PC-3 (cell line): ENCODE data around the gene SSTR3. TPM values are rescaled to one million over a fixed set of nuclear protein-coding genes. Genes with fewer than 3 reads are reported as not detected.

Experiments used
- ATAC-seq: fragments of 200-7000 bp; cut with Tn5 transposase; 2 replicates; pipeline ENCODE4 v1.9.1; 2020; ENCODE audit warnings: mild to moderate bottlenecking, moderate library complexity
- BruUV-seq: library from RNA; stranded (reverse); fragments of 400-500 nt; replicated peaks from 2 replicates; lab custom pipeline; 2021; lab: Mats Ljungman, UMichigan
- CTCF ChIA-PET: fragments of 300-600 bp; sonication (Branson Sonifier 250); formaldehyde crosslinking; loops from one replicate; lab custom pipeline; 2022; ENCODE audit warnings: antibody characterized with exemption; lab: Charles Lee
- POLR2A ChIA-PET: fragments of 300-600 bp; sonication (Branson Sonifier 250); formaldehyde crosslinking; loops from one replicate; lab custom pipeline; 2022; ENCODE audit warnings: antibody characterized with exemption; ENCODE audit not compliant: unreplicated experiment; lab: Charles Lee
- DNase-seq: peaks from one replicate; pipeline ENCODE4 v3.0.0-alpha.2; 2015
- H2AFZ ChIP-seq: fragments of 300-600 bp; sonication (generic); 2 replicates; pipeline ENCODE4 v1.6.0; 2016; ENCODE audit warnings: antibody characterized with exemption, low read length
- H3F3A ChIP-seq: fragments of 300-600 bp; sonication (generic); one replicate; pipeline ENCODE4 v1.6.0; 2017; ENCODE audit warnings: antibody characterized with exemption, low read length, control low read depth, mild to moderate bottlenecking; ENCODE audit not compliant: unreplicated experiment
- H3K27ac ChIP-seq: fragments of 300-600 bp; sonication (generic); 2 replicates; pipeline ENCODE4 v1.5.1; 2016; ENCODE audit warnings: mild to moderate bottlenecking, low read length
- H3K27me3 ChIP-seq: fragments of 300-600 bp; sonication (generic); 2 replicates; pipeline ENCODE4 v1.6.1; 2016; ENCODE audit warnings: low read length, mixed read lengths
- H3K36me3 ChIP-seq: fragments of 300-600 bp; sonication (generic); 2 replicates; pipeline ENCODE4 v1.6.1; 2016; ENCODE audit warnings: low read depth, mixed run types, low read length, mixed read lengths
- H3K4me1 ChIP-seq: fragments of 300-600 bp; sonication (generic); 2 replicates; pipeline ENCODE4 v1.5.1; 2016; ENCODE audit warnings: low read length; ENCODE audit not compliant: insufficient read depth
- H3K4me2 ChIP-seq: fragments of 300-600 bp; sonication (generic); 2 replicates; pipeline ENCODE4 v1.6.0; 2016; ENCODE audit warnings: low read length
- H3K4me3 ChIP-seq: fragments of 300-600 bp; sonication (generic); 2 replicates; pipeline ENCODE4 v1.5.1; 2016; ENCODE audit warnings: mild to moderate bottlenecking, low read length, mixed read lengths
- H3K79me2 ChIP-seq: fragments of 300-600 bp; sonication (generic); 2 replicates; pipeline ENCODE4 v1.6.1; 2017; ENCODE audit warnings: low read length, mixed read lengths
- H3K9ac ChIP-seq: fragments of 300-600 bp; sonication (generic); 2 replicates; pipeline ENCODE4 v1.6.0; 2016; ENCODE audit warnings: mild to moderate bottlenecking, low read length
- H3K9me2 ChIP-seq: fragments of 300-600 bp; sonication (generic); replicated peaks from 2 replicates; pipeline ENCODE4 v1.6.1; 2016; ENCODE audit warnings: mixed run types, low read length, mixed read lengths
- H3K9me3 ChIP-seq: fragments of 300-600 bp; sonication (generic); 2 replicates; pipeline ENCODE4 v1.6.1; 2016; ENCODE audit warnings: low read length, mixed read lengths
- H4K20me1 ChIP-seq: fragments of 300-600 bp; sonication (generic); 2 replicates; pipeline ENCODE4 v1.6.1; 2016; ENCODE audit warnings: low read length, mixed read lengths
- EZH2 ChIP-seq: fragments of 300-600 bp; sonication (generic); IDR thresholded peaks from one replicate; pipeline ENCODE4 v1.6.1; 2017; ENCODE audit warnings: antibody characterized with exemption, mild to moderate bottlenecking, low read length; ENCODE audit not compliant: unreplicated experiment
- EZH2phosphoT487 ChIP-seq: fragments of 300-600 bp; sonication (generic); IDR thresholded peaks from 2 replicates; pipeline ENCODE4 v1.6.1; 2018; ENCODE audit warnings: mild to moderate bottlenecking, antibody characterized with exemption, low read length, borderline replicate concordance
- intact Hi-C: fragments of 100-400 bp; cut with micrococcal nuclease; formaldehyde crosslinking; loops from 2 replicates; pipeline ENCODE4 v1.9.0; 2023
- total RNA-seq: library from RNA; depleted of rRNA; stranded (reverse); fragments of >200 nt; gene quantifications from 2 replicates; pipeline ENCODE4 v1.2.3, GENCODE V29; 2014
- TF ChIP-seq, protein P1 (sequence below): fragments of 300-600 bp; sonication (generic); conservative IDR thresholded peaks from 2 replicates; pipeline ENCODE4 v1.5.1; 2017; ENCODE audit warnings: antibody characterized with exemption, low read depth, mild to moderate bottlenecking, low read length

SSTR3 gene
- total RNA-seq, 1 experiment from 2014 or later: 0.55 TPM

DNA sequence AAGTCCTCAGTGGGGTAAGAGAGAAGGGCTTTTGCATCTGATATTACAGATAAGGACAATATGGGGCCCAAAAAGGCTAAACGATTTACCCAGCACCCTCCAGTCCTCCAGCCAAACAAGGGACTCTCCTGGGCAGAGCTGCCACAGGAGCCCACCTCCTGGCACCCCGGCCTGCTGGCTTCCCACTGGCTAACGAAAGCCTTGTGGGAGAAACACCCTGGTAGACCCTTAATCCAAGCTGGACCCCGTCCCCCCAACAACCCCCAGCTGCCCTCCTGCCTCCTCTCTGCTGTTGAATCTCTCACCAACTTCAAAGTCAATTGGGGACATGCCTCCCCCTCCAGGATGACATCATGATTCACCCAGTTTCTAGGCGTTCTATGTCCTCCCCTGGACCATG lies 35.1 kb downstream of the SSTR3 start:
- Histone ChIP-seq H2AFZ (no peak overlapping the region), H3K9me3 (no peaks in the 10 kb centered on the region), H3K36me3 (no peaks in the 10 kb centered on the region), H3K4me1 (no peaks in the 10 kb centered on the region; the same call in 1 of the 2 replicates), H3K27me3 (no peaks in the 10 kb centered on the region), H3K4me3 (no peak overlapping the region), H4K20me1 (no peaks in the 10 kb centered on the region), H3K9me2 (no peaks in the 10 kb centered on the region), H3K27ac (no peak overlapping the region), H3K9ac (no peak overlapping the region), H3K79me2 (no peaks in the 10 kb centered on the region), H3F3A (no peaks in the 10 kb centered on the region), H3K4me2 (no peak overlapping the region)
- TF ChIP-seq EZH2 (no peak), EZH2phosphoT487 (no peak)
- TF ChIP-seq, protein P1, sequence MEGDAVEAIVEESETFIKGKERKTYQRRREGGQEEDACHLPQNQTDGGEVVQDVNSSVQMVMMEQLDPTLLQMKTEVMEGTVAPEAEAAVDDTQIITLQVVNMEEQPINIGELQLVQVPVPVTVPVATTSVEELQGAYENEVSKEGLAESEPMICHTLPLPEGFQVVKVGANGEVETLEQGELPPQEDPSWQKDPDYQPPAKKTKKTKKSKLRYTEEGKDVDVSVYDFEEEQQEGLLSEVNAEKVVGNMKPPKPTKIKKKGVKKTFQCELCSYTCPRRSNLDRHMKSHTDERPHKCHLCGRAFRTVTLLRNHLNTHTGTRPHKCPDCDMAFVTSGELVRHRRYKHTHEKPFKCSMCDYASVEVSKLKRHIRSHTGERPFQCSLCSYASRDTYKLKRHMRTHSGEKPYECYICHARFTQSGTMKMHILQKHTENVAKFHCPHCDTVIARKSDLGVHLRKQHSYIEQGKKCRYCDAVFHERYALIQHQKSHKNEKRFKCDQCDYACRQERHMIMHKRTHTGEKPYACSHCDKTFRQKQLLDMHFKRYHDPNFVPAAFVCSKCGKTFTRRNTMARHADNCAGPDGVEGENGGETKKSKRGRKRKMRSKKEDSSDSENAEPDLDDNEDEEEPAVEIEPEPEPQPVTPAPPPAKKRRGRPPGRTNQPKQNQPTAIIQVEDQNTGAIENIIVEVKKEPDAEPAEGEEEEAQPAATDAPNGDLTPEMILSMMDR: no peak
- intact Hi-C loops: no loop called here
- no peak for ATAC-seq
- ChIA-PET CTCF (no interaction called here), POLR2A (no interaction called here)
- no peak for DNase-seq
- BruUV-seq: no TSS peak

DNA sequence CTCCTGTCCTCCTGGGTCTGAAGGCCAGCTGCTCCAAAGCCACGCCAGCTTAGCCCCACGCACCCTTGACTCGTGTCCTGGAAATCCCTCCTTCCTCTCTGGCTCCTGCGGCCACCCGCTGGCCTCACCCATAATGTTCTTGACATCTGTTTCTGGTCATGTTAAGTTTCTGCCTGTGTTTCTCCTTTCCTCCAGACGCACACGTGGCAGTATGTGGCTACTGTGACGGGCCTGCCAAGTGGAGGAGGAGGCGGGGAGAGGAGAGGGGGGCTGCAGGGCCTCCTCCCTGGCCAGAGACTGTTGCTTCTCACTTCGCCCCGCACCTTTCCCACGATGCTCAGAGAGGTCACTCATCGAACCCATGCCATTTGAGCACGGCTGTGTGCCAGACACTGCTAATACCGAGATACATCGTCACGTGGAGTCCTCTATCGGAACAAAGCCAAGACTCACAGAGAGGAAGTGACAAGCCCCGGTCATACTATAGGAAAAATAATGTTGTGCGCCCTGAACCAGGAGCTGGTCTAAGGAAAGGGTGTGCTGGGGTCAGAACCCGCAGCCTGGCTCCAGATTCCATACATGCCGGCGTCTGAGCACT lies 35.7 kb downstream of the SSTR3 start:
- DNase-seq (no peak), ATAC-seq (no peak; the same call in 1 of the 2 replicates)
- no peaks in the 10 kb centered on the region for H3K27me3 ChIP-seq
- H4K20me1 ChIP-seq: no peaks in the 10 kb centered on the region
- H3K27ac ChIP-seq: no peak overlapping the region
- no peaks in the 10 kb centered on the region for H3K79me2 ChIP-seq
- H3K9me2 ChIP-seq: no peaks in the 10 kb centered on the region
- BruUV-seq: no TSS peak
- H3K9me3 ChIP-seq: no peaks in the 10 kb centered on the region
- TF ChIP-seq EZH2 (no peak), EZH2phosphoT487 (no peak)
- TF ChIP-seq, protein P1: no peak
- no peak overlapping the region for H2AFZ ChIP-seq
- no peak overlapping the region for H3K4me2 ChIP-seq
- no peaks in the 10 kb centered on the region for H3F3A ChIP-seq
- no peak overlapping the region for H3K9ac ChIP-seq
- intact Hi-C loops: no loop called here
- ChIA-PET POLR2A (no interaction called here), CTCF (no interaction called here)
- H3K4me1 ChIP-seq: no peaks in the 10 kb centered on the region; the same call in 1 of the 2 replicates
- no peak overlapping the region for H3K4me3 ChIP-seq
- H3K36me3 ChIP-seq: no peaks in the 10 kb centered on the region
